ENCODE data around the gene SUMF1.
"Not testable (repeated sequence)": the region's sequence is repeated elsewhere in the genome, so short reads cannot be mapped to it uniquely, and the experiment has no call there.

The SUMF1 gene

DNA sequence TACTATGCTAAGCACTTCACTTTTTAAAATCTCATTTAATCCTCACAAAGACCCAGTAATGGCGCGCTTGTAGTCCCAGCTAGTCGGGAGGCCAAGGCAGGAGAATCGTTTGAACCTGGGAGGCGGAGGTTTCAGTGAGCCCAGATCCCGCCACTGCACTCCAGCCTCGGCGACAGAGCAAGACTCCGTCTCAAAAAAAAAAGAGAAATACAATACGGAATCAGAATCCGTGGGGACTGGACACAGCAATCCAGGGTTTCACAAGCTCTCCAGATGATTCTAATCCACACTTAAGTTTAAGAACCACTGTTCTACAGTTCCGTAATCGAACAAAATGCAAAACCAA is 426 bp upstream of the SUMF1 start:
- Histone ChIP-seq H3K27ac (peak overlapping the region in 20 of 21 experiments; percentile 67 to 97 (median 90)), H3K4me3 (peak overlapping the region; percentile 61 to 99 (median 95))

DNA sequence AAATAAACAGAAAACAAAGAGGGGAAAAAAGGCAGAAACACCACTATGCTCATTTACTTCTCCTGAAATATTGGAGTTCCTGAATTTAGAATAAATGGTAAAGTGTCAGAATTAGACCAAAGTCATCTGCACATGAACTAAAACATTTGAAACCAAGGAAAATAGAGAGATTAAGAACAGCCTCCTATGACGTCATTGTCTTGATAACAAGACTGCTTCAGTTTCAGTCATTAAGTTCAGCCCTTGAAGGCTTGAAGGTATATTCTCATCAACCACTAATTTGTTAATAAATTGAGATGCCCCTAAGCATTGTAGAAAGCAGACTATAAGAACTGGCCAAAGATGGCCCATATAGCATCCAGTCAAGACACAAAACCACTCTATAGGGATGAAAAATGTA is 2.5 kb downstream of the SUMF1 start:
- Histone ChIP-seq H3K4me3 (no peak overlapping the region), H3K27ac (no peak overlapping the region)

DNA sequence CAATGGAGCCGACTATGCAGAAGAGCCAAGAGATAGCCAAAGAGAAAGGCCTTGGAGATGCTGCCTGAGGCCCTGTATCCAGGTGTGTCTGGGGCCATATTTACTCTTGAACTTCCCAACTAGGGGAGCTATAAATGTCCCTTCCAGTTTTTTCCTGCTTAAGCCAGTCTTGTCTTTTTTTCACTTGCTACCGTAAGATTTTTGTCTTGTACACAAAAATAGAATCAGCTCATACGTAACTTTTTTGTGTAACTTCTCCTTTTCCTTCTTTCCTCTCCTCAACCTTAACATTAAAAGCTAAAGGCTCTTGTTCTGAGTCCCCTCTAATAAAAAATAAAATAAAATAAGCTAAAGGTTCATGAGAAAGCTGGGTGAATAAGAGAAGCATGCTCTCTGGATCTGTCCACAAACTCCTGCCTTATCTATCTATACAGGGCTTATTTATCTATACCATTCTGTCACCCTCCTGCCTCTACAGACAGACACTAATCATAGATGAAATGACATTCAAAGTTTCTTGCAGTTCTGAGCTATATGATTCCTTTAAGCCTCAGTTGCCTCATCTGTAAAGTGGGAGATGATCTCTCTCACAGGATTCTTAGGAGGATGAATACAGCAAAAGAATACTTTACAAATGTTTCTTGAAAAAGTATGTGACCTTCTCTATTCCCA is 4.6 kb downstream of the SUMF1 start:
- Histone ChIP-seq H3K4me3 (no peak overlapping the region), H3K27ac (no peak overlapping the region)

DNA sequence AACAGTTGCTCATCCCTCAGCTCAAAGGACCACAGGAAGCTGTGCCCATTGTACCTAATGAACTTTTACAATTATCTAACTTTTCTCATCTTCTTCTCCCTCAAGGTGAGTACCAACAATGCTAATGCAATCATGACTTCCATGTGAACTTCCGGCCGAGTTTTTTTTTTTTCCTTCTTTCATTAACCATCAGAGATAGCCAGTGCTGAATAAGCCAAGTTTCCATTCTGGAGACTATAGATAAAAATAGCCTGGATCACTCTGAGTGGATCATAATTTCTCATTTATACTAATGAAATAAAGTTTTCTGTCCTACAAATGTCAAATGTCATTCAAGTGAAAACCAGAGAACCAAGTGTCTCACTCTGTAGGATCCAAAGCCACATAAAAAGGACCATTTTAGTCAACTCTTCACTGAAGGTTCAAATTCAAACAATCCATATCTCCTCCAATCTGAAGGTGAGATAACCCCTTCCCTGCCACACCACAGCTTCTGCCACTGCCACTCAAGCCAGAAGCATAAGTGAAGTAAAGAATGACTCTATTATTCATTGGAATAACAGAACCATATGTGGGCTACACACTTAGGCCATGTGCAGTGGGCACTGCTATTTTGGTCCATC is 5.5 kb downstream of the SUMF1 start:
- Histone ChIP-seq H3K27ac (no peak overlapping the region), H3K4me3 (no peak overlapping the region)

DNA sequence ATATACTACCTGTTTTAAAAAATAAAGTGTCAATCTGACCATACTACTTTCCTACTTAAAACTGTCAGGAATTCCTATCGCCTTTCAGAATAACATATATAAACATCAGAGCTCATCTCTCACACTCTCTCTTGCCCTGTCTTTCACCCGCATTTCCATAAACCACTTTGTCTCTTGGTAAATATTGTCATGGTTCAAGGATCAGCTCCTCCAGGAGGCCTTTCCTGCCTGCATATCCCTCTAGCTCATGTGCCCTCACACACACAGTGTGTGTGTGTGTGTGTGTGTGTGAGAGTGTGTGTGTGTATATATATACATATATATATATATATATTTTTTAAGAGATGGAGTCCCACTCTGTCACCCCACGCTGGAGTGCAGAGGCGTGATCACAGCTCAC is 6.7 kb downstream of the SUMF1 start:
- Histone ChIP-seq H3K27ac (no peak overlapping the region), H3K4me3 (no peak overlapping the region)

DNA sequence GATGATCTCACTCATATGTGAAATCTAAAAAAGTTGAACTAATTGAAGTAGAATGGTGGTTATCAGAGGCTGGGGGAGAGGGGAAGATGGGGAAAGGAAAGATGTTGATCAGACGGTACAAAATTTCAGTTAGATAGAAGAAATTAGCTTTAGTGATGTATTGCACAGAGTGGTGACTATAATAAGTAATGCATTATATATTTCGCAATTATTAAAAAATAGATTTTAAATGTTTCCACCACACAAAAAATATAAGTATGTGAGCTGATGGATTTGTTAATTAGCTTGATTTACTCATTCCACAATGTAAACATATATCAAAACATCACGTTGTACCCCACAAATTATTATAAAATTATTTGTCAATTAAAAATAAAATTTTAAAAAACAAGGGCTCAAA is 8.1 kb downstream of the SUMF1 start:
- no peak overlapping the region for H3K27ac ChIP-seq
- H3K4me3 ChIP-seq = no peak overlapping the region

DNA sequence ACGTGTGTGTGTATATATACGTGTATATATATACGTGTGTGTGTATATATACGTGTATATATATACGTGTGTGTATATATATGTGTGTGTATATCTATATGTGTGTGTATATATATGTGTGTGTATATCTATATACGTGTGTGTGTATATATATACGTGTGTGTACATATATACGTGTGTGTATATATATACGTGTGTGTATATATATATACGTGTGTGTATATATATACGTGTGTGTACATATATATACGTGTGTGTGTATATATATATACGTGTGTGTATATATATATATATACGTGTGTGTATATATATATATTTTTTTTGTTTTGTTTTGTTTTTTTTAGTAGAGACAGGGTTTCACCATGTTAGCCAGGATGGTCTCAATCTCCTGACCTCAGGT is 10.3 kb downstream of the SUMF1 start:
- not testable (repeated sequence) for H3K4me3 ChIP-seq, H3K27ac ChIP-seq

DNA sequence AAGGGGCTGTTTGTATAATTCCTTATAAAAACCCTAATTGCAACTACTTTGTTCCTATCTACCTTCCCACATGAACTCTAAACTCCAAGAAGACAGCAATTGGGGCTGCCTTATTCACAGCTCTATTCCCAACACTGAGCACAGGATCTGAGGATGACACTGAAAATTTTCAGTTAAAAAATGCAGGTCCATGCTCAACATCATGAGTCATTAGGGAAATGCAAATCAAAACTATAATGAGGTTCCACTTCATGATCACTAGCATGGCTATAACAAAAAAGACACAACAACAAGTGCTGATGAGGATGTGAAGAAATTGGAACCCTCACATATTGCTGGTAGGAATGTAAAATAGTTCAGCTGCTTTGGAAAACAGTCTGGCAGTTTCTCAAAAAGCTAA is 12.9 kb downstream of the SUMF1 start:
- H3K4me3 ChIP-seq = no peak overlapping the region
- no peak overlapping the region for H3K27ac ChIP-seq

DNA sequence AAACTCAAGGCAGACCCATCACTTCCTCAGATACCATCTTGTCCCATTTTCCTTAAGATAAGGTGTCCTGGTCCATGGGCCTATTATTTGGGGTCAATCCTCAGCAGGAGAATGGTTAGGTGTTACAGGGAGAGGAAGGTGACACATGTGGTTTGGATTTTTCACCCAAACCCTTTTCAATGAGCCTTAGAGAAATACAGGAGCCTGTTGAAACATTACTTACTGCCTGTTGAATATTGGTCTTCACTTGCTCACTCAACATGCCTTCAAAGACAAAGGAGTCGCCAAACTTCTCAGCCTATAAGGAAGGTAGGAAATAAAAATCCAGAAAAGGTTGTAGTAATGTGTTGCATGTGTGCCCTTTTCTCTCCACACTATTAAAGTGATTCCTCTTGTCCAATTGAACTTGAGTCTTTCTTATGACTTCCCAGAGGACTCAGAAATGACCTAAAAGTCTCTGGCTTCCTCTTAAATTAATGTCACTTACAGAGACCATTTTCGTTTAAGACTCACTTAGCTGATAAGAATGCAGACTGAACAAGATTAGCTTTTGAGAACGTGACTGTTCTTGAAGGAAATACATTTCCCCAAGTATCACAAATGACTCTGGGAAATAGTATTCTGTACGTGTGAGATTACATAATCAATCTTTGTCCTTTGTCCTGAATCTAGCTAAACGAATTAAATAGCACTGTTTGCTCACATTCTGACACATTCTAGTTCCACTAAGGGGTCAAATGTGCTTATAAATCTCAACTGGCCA is 17.8 kb downstream of the SUMF1 start:
- Histone ChIP-seq H3K27ac (no peak overlapping the region), H3K4me3 (no peak overlapping the region)

DNA sequence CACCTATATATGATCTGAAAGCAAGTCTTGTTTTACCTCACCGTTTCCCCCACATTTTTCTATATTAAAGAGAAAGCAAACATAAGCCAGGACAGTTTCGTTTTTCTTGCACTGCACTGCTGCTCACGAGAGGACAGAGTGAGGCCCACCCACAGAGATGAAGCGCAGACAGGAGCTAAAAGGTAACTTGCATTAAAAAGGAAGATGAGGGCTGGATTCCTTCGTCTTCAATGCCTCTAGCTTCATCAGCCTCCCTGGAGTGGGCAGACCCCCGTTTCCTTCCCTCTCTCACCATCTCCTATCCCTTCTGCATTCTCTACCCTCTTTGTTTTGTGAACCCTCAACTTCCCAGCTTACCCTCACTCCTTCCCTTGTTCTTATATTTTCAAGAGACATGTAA is 18.9 kb downstream of the SUMF1 start:
- no peak overlapping the region for H3K27ac ChIP-seq
- H3K4me3 ChIP-seq = no peak overlapping the region

DNA sequence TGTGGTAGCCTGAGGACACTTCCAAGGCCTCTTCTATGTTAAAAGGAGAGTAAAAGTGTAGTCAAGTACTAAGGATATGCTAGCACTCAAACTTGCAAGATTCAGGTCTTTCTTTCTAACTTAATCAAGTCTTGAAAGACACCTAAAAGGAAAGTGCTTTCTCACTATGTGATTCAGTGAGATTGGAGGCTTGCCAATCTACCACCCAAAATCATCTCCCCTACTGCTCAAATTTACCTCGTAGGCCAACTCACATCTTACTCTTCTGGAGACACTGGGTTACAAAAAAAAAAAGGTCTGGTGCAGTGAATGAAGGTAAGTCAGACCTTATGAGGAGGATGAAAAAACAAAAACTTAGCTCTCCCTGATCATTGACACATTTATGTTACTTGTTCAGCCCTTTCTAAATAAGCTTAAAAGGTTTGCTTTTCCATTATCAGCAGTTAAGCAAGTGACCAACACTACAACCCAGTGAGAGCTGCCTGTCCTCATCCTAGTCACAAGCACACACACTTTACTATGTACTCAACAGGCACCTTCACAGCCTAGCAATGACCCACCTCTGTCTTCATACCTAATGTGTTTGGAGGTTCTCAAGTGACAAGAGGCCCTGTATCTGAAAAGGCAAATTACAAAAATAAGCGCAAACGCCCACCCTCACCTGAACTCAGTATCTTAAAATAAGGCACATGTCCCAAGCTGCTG is 19.6 kb downstream of the SUMF1 start:
- no peak overlapping the region for H3K4me3 ChIP-seq
- H3K27ac ChIP-seq = no peak overlapping the region

DNA sequence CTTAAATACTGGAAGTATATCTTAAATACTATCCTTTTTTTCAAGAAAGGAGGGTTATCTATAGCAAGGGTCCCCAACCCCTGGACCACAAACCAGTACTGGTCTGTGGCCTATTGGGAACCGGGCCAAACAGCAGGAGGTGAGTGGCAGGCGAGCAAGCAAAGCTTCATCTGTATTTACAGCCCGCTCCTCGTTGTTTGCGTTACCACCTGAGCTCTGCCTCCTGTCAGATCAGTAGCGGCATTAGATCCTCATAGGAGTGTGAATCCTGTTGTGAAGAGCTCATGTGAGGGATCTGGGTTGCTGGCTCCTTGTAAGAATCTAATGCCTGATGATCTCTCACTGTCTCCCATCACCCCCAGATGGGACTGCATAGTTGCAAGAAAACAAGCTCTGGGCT is 26.1 kb downstream of the SUMF1 start:
- H3K4me3 ChIP-seq = no peak overlapping the region
- H3K27ac ChIP-seq = no peak overlapping the region

DNA sequence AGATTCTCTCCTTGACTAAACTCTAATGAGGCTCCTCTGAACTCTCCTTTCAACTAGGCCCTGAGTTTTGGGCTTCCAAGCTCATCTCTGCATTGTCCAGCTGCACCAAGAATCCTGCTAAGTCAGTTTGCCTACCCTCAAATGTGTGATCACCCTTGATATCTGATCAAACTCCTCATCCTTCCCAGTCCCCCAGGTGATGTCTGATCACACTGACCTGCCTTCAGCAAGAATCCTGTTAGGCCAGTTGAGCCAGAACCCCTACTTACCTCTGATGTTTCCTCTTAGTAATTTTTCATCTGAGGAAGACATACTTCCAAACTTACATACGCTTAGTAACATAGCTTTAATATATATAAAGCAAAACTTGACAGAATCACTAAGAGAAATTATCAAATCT is 28.8 kb downstream of the SUMF1 start:
- Histone ChIP-seq H3K27ac (no peak overlapping the region), H3K4me3 (no peak overlapping the region)

DNA sequence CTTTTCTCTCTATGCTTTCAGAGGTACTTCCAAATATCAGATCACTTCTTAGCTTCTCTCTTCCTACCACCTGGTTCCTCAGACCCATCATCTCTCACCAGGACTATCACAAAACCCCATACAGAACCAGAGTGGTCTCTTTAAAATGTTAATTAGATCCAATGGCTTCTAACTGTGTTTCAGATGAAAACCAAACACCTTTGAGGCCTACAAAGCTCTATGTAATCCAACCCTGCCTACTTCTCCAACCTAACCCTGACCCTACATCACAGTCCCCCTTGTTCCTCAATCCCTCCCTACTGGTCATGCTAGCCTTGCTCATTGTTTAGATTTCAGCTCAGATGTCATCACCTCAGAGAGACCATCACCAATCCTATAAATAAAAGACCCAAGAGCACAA is 34.8 kb downstream of the SUMF1 start:
- no peak overlapping the region for H3K27ac ChIP-seq
- no peak overlapping the region for H3K4me3 ChIP-seq

DNA sequence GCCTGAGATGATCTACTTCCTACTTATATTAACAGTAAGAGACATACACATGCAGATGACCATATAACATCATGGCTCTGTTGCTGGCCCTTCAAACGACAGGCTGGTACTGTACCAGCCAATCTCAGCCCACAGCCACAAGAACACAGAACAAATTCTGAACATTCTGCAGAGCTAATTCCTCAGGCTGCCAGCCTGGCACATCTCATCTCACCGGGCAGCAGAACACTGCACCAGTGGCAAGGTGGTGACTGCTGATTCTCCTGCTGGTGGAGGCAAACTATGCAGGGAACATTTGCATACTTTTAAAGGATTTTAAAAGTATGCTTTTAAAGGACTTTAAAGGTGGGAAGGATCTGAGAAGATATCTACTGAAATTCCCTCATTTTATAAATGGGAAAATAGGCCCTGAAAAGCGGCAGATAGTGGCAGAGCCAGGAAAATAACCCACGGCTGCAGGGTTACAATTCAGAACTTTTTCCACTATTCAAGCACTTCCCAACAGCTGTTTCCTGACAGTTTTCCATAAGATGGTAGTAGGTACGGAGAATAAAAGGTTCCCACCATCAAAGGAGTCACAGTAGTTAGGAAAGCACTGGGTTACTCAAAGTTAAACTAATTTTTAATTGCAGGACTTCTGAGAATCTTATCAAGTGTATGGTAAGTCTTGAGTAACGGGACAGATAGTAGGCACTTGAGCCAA is 37.3 kb downstream of the SUMF1 start:
- Histone ChIP-seq H3K4me3 (no peak overlapping the region), H3K27ac (no peak overlapping the region)

DNA sequence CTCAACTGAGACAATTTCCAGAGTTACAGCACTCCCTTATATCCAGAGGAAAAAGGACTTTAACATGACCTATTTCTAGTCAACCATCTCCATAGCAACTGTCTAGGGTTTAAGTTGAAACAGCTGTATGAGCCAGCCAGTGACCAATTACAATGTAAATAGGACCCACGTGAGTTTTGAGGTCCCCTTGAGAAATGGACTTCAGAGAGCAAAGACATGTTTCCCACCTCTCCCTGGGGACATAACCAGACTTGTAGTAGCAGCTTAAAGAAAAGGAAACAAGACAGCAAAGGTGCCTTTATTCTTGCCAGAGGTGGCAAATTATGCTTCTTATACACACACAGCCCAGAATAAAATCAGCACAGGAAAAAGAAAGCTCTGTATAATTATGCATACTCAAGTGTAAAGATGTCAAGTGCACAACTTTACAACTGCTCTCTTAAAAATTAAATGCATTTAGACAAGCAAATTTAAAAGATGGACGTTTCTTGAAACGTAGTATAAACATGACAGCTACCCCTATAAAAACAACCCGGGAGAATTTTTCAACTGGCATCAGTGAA is 40.2 kb downstream of the SUMF1 start:
- Histone ChIP-seq H3K4me3 (no peak overlapping the region), H3K27ac (peak overlapping the region in 1 of 21 experiments; percentile 1)

DNA sequence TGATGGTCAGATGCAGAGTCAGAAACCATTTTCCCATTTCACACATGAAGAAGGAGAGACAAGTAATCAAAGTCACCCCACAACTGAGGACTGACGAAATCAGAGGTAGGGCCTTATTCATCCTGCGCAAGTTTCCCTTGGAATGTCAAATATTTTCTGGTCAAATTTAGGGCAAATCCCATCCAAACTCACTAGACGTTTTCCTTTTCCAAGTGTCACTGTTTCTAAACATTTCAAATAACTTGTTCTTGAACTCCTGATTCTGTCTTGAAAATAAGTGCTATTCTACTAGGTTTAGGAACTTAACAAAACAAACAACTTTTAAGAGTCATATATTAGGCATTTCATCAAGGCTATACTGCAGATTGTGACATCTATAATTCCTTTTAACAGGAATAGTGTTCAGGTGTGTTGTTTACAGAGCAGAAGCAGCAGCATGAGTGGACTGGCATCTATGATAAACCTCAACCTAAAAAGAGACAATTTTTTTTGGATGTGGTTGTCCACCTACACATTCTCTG is 40.7 kb downstream of the SUMF1 start:
- H3K4me3 ChIP-seq = no peak overlapping the region
- peak overlapping the region in 3 of 21 experiments; percentile 0 to 51 (median 13) for H3K27ac ChIP-seq

DNA sequence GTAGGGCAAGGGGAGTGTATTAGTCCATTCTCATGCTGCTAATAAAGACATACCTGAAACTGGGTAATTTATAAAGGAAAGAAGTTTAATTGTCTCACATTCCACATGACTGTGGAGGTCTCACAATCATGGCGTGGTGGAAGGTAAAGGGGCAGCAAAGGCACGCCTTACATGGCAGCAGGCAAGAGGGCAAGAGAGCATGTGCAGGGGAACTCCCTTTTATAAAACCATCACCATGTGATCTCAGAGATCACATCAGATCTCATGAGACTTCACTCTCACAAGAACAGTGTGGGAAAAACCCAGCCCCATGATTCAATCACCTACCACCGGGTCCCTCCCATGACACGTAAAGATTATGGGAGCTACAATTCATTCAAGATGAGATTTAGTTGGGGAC is 41.4 kb downstream of the SUMF1 start:
- Histone ChIP-seq H3K27ac (peak overlapping the region in 3 of 21 experiments; percentile 0 to 51 (median 13)), H3K4me3 (no peak overlapping the region)

DNA sequence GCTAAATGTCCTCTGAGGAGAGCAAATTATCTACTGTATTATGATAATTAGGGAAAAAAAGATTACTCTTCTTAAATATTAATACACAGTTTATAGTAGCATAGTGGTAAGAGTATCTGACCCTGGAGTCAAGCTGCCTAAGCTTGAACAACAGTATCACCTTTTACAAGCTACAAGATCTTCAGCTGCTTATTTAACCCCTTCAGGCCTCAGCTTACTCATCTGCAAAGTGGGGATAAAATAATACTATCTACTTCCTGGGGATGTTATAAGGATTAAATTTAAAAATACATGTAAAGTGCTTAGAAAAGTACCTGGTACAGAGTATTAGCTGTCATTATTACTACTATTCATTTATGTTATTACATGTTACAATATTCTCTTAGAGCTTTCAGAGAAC is 42.0 kb downstream of the SUMF1 start:
- Histone ChIP-seq H3K27ac (peak overlapping the region in 1 of 21 experiments; percentile 51), H3K4me3 (no peak overlapping the region)

Measured in skin epidermis (tissue), 12 donors.